GM23338 (cell line): Measurements from ENCODE around the gene EXOC6.

Experiments
- CTCF ChIP-seq, 2 experiments: fragments of 200-600 bp in 1 of 2; sonication (generic) in 1 of 2; conservative IDR thresholded peaks; 2 replicates each; pipeline versions ENCODE4 v1.5.1 to v1.6.1; 2016 to 2017; ENCODE audit warnings: antibody characterized with exemption in 2 of 2, low read depth in 2 of 2, mild to moderate bottlenecking in 2 of 2, moderate library complexity in 1 of 2
- EZH2 ChIP-seq: fragments of 200-600 bp; sonication (generic); IDR thresholded peaks from one replicate; pipeline ENCODE4 v1.8.0; 2017; ENCODE audit warnings: antibody characterized with exemption, mild to moderate bottlenecking, low read depth; ENCODE audit not compliant: unreplicated experiment
- JUNB ChIP-seq: IDR thresholded peaks from one replicate; pipeline ENCODE4 v1.6.1; 2016; ENCODE audit warnings: antibody characterized with exemption; ENCODE audit not compliant: unreplicated experiment
- POLR2AphosphoS5 ChIP-seq: IDR thresholded peaks from 2 replicates; pipeline ENCODE4 v1.6.1; 2016; ENCODE audit warnings: antibody characterized with exemption, low read depth
- REST ChIP-seq: IDR thresholded peaks from one replicate; pipeline ENCODE4 v1.6.1; 2018; ENCODE audit warnings: antibody characterized with exemption; ENCODE audit not compliant: unreplicated experiment

- TF ChIP-seq CTCF (conservative IDR thresholded peaks at IDR 0.05; ENCODE audit: low read depth in 2 of 2), result no peak
- TF ChIP-seq REST, result no peak
- no peak for TF ChIP-seq JUNB
- no peak for TF ChIP-seq EZH2
- no peak for TF ChIP-seq POLR2AphosphoS5
Observed at GRCh38 chr10:92876509-92877036, 28.3 kb downstream of the EXOC6 start.
